ENCODE data around the gene SPEM1.
A peak's percentile ranks its signal among the peaks of the same experiment; 100 is the strongest.

The SPEM1 gene

GRCh38 chr17:7417056-7417655, 3.0 kb upstream of the SPEM1 start:
- no peak for DNase-seq (ENCODE audit: extremely low read depth in 1 of 2, low read depth in 1 of 2)

GRCh38 chr17:7418472-7419152, 1.5 kb upstream of the SPEM1 start:
- DNase-seq (ENCODE audit: extremely low read depth in 1 of 2, low read depth in 1 of 2), result no peak

DNA sequence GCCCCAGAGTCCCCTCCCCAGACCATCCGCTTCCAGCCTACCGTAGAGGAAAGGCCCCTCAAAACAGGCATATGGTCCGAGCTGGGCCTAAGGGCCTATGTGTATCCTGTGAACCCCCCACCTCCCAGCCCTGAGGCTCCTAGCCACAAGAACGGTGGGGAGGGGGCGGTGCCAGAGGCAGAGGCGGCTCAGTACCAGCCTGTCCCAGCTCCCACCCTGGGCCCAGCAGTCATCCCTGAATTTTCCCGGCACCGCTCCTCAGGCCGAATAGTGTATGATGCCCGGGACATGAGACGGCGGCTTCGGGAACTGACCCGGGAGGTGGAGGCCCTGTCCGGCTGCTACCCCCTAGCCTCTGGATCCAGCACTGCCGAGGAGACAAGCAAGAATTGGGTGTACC, 1.1 kb downstream of the SPEM1 start:
- DNase-seq (ENCODE audit: extremely low read depth in 1 of 2, low read depth in 1 of 2), result no peak

DNA sequence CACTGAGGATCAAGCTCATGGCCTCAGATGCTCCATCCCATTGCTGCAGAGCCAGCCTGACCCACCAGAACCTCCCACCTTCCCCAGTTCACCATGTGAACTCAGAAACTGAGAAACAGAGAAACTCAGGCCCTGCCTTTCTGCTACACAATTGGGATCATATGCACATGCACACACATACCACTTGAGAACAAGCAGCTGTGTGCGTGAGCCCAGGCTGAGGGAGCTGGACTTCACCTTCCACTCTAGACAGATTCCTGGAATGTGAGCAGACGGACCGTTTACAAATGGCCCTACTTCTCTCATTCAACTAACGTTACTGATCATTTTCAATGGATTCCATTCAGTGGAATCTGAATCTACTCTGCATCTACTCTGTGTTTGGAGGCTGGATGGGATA, 3.6 kb downstream of the SPEM1 start:
- no peak for DNase-seq (ENCODE audit: extremely low read depth in 1 of 2, low read depth in 1 of 2)

GRCh38 chr17:7425316-7425715, 5.2 kb downstream of the SPEM1 start, which contains the start of gene SPEM2:
Gene SPEM2, plus strand, starts transcription at chr17:7425616. Its CDS starts 73 bp downstream, at chr17:7425689.
- no peak for DNase-seq (ENCODE audit: extremely low read depth in 1 of 2, low read depth in 1 of 2)

DNA sequence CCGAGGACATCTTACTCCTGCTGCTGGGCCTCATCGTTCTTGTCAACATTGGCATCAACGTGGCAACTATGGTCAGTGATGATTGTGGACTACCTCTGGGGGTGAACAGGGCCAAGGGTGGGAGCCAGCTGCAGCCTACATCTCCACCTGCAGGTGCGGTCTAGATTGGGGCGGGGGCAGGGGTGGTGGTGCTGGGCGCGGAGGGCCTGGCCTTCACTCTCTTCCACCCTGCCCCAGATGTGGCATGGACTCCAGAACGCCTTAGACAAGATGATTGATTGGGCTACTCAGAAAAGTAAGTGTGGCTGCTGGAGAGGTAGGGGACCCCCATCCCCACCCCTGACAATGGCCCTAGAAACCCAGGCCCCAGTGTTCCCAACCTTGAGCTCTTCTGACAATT, 5.6 kb downstream of the SPEM1 start:
- DNase-seq (ENCODE audit: extremely low read depth in 1 of 2, low read depth in 1 of 2), result no peak

DNA sequence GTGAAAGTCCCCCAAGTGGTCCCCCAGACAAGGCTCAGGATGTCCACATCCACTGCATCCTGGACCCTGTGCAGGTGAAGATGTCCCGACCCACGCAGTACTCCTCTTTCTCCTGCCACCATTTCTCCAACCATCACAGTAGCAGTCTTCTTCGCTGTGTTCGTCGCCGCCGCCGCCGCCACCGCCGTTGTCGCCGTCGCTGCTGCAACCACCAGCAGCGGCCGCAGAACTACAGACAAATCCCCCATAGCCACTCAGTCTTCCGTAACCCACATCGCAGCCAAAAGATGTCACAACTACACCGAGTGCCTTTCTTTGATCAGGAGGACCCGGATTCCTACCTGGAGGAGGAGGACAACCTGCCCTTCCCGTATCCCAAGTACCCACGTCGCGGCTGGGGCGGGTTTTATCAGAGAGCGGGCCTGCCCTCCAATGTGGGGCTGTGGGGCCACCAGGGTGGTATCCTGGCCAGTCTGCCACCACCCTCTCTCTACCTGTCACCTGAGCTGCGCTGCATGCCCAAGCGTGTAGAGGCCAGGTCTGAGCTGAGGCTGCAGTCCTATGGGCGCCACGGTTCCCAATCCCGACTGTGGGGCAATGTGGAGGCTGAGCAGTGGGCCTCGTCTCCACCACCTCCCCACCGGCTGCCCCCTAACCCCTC, 6.2 kb downstream of the SPEM1 start:
- no peak for DNase-seq (ENCODE audit: extremely low read depth in 1 of 2, low read depth in 1 of 2)

- no peak for DNase-seq (ENCODE audit: extremely low read depth in 1 of 2, low read depth in 1 of 2)
Measured at GRCh38 chr17:7426896-7427489, 6.9 kb downstream of the SPEM1 start.

DNA sequence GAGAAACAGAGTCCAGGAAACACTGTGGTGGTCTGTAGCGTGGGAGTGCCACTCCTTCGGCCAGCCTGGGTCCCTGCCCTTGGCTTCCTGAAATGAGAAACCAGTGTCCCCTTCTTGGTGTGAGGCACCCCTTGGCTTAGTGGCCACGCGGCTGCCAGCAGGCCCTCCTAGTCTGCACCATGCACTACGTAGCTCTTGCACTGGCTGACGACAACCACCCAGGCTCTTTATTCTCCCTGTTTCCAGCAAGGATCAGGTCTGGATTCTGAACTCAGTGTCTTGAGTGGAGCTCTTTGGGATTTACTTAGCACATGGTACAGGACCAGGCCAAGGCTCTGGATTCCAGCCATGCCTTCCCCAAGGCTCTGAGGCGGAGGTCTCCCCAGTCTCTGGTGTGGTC, 7.4 kb downstream of the SPEM1 start:
- no peak for DNase-seq (ENCODE audit: extremely low read depth in 1 of 2, low read depth in 1 of 2)

DNA sequence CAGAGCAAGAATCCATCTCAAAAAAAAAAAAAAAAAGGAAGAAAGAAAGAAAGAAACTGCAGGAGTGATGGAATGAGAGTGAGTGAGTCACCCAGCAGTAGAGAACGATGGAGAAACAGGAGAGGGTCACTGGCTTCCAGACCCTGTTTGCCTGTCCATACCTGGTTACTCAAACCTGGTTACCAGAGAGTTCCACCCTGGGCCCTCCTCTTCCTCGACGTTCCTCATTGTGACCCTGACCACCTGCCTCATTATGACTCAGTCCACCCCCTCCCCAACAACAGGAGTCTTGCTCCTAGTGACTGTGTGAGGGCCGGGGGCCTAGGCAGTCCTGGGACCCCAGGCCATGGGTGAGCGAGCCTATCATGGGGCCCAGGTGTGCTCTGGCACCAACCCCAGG, 8.4 kb downstream of the SPEM1 start, which contains the start of gene SPEM3:
Gene SPEM3, plus strand, starts transcription at position 301 of the 400 bp plus-strand sequence. Its CDS starts 46 bp downstream, at position 347.
- no peak for DNase-seq (ENCODE audit: extremely low read depth in 1 of 2, low read depth in 1 of 2)

- no peak for DNase-seq (ENCODE audit: extremely low read depth in 1 of 2, low read depth in 1 of 2)
Measured at GRCh38 chr17:7429722-7430121, 9.6 kb downstream of the SPEM1 start.

DNA sequence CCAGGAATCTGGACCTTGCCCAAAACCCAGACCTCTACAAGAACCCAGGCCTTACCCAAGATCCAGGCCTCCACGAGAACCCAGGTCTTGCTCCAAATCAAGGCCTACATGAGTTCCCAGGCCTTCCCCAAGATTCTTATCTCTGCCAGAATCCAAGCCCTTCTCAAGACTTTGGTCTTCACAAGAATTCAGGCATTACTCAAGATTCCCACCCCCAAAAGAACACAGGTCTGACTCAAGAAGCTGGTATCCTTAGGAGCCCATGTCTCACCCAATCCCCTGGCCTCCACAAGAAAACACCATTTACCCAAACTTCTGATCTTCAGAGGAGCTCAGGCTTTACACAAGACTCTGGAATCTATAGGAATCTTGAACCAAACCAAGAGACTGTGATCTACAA, 11.1 kb downstream of the SPEM1 start:
- no peak for DNase-seq (ENCODE audit: extremely low read depth in 1 of 2, low read depth in 1 of 2)

GRCh38 chr17:7432296-7432695, 12.2 kb downstream of the SPEM1 start:
- no peak for DNase-seq (ENCODE audit: extremely low read depth in 1 of 2, low read depth in 1 of 2)

DNA sequence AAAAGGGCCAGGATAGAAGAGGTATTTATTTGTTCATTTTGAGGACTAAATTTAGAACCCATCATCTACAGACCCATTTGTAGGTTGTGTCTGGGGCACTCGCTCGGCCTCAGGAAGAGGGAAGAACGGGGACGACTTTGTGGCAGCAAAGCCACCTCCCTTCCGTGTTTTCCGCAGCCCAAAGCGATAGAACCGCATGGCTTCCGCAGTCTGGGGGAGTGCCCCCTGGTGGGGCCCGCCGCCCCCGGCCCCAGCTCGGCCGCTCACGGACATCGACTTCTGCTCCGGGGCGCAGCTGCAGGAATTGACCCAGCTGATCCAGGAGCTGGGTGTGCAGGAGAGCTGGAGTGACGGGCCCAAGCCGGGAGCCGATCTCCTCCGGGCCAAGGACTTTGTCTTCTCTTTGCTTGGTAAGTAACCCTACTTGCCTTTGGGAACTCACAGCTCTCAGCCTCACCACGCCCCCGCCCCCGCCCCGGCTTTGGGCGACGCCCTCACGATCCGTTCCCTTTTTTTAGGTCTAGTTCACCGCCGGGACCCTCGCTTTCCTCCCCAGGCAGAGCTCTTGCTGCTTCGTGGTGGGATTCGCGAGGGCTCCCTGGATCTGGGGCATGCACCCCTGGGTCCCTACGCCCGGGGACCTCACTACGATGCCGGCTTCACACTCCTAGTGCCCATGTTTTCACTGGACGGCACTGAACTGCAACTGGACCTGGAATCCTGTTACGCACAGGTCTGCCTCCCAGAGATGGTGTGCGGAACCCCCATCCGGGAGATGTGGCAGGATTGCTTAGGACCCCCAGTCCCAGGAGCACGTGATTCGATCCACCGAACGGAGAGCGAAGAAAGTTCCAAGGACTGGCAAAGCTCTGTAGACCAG, 15.8 kb downstream of the SPEM1 start:
- peak in 1 of 2 donors; percentile 38 for DNase-seq (ENCODE audit: extremely low read depth in 1 of 2, low read depth in 1 of 2)

DNA sequence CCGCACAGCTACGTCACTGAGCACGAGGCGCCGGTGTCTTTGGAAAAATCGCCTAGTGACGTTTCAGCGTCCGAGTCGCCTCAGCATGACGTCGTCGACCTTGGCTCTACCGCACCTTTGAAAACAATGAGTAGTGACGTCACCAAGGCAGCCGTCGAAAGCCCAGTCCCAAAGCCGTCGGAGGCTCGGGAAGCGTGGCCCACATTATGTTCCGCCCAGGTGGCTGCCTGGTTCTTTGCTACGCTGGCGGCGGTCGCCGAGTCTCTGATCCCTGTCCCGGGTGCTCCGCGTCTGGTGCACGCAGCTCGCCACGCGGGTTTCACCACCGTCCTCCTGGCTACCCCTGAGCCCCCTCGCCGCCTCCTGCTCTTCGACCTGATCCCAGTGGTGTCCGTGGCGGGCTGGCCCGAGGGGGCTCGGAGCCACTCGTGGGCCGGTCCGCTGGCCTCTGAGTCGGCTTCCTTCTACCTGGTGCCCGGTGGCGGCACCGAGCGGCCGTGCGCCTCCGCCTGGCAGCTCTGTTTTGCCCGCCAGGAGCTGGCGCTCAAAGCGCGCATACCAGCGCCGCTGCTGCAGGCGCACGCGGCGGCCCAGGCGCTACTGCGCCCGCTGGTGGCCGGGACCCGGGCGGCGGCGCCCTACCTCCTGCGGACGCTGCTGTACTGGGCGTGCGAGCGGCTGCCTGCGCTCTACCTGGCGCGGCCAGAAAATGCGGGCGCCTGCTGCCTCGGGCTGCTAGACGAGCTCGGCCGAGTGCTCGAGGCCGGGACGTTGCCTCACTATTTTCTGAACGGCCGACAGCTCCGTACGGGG, 16.6 kb downstream of the SPEM1 start:
- DNase-seq (ENCODE audit: extremely low read depth in 1 of 2, low read depth in 1 of 2), result peak; percentile 55 to 72

DNA sequence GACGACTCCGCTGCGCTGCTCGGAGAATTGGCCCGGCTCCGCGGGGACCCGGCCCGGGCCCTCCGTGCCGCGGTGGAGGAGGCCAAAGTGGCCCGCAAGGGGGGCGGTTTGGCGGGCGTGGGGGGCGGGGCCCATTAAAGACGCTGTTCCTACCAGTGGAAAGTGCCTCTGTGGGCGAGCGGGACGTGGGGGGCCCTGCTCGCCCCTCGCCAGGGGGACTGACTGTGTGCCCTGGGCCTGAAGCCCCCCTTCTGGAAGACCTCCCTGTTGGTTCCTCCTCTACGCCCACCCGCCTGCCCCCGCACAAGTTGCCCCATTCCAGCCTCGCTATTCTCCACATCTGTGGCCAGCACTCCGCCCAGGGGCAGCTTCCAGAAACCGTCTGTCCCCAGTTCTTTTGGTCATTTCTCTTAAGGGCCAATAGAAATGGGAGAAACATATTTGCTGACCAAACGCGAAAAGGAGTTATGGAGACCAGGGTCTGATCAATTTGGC, 17.3 kb downstream of the SPEM1 start:
- DNase-seq (ENCODE audit: extremely low read depth in 1 of 2, low read depth in 1 of 2), result no peak

DNA sequence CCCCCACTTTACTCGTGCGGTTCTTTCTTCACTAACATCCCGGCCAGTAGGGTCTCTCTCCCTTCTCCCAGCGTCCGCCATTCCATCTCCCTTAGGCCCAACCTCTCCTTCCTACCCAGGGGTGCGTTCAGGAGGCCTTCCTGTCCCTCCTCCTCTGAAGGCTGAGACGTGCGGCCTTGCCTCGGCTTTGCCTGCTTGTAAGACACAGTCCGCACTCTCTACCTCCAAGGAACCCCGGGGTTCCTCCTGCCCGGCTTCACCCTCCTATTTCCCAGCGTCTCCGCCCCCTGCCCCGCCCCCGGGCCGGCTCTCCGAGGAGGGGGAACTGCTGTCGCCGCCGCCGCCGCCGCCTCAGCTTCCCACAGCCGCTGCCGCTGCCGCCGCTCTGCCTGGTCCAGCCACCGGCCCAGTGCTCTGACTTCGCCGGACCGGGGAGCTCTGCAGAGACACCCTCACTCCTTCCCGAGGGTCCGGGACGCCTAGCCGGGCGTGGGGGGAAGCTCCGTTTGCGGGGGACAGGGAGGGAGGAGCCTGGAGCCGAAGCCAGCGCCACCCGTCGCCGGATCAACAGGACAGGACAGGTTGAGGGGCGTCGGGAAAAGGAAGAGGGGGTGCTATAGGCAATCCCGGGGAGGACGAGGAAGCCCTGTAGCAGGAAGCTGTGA, 18.0 kb downstream of the SPEM1 start:
- peak in 1 of 2 donors; percentile 43 for DNase-seq (ENCODE audit: extremely low read depth in 1 of 2, low read depth in 1 of 2)

GRCh38 chr17:7438656-7439460, 18.7 kb downstream of the SPEM1 start:
- no peak for DNase-seq (ENCODE audit: extremely low read depth in 1 of 2, low read depth in 1 of 2)

Measured in activated CD8-positive, alpha-beta memory T cell treated with anti-CD3 and anti-CD28 coated beads for 1 hour (primary cell).